HT1080 (cell line): ENCODE data around the gene VPS13D. TPM values are rescaled to one million over a fixed set of nuclear protein-coding genes. Genes with fewer than 3 reads are reported as not detected.

ENCODE experiments used
- DNase-seq: peaks from one replicate; pipeline ENCODE4 v3.0.0-alpha.2; 2015; ENCODE audit warnings: low read depth
- total RNA-seq: library from RNA; depleted of rRNA; stranded (reverse); fragments of >200 nt; shearing (Covaris generic); gene quantifications from 2 replicates; pipeline ENCODE4 v1.2.3, GENCODE V29; 2014

The VPS13D gene
- total RNA-seq, 1 experiment from 2014 or later = 12.7 TPM

DNA sequence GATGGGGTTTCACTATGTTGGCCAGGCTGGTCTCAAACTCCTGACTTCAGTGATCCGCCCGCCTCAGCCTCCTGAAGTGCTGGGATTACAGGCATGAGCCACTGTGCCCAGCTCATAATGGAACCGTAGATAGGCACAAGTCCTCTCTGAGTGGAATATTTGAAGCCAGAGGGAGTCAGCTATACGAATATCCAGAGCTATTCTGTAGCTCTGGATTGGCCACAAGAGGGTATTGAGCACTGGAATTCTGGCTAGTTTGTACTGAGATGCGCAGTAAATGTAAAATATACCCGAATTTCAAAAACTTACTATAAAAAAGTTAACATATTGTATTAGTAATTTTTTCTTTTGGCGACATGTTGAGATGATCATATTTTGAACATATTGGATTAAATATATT is 851 bp upstream of the VPS13D start:
- no peak for DNase-seq

DNA sequence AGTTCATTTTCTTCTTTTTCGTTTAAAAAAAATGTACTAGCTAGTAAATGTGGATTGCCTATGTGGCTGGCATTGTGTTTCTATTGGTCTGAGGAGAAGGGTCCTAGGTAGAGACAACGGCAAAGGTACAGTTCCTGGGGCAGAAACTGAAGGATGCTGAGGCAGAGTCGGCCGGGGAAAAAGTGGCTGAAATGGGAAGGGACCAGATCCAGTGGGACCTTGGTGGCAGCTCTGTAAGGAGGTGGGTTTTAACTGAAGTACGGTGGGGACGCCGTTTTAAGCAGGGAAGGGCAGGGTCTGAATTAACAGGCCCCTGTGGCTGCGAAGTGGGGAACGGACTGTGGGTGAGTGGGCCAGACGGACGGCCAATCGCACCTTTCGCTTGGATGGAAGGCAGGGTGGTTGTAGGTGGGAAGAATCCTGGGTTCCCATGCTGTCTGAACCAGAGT is 420 bp upstream of the VPS13D start:
- no peak for DNase-seq

DNA sequence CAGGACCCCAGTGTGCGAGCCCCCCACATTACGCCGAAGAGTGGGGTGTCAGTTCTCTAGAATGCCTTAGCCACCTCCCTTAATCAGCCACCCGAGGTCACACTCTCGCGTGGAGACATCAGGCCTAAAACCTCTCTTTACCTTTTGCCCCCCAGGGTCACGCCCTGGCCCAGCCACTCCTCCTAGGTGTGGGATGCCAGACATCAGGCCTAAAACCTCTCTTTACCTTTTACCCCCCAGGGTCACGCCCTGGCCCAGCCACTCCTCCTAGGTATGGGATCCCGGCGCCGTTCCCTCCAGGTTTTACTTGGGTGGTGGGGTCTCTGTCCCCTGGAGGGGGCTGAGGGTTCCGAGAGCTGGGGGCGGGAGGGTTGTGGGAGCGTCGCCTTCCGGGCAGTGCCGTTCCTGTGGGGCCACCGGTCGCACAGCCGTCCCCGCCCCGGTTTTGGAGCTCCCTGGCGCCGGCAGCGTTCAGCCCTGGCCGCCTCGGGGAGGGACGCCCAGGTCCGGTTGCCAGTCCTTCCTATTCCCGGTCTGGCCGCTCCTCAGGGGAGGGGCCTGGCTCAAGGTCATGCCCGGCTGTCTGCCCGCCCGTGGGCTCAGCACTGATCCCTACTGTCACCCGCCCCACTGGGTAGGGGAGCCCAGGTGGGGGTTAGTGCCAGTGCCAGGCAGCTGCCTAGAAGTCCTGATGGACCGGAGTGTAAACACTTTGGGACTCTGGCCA is 882 bp downstream of the VPS13D start:
- DNase-seq = no peak

DNA sequence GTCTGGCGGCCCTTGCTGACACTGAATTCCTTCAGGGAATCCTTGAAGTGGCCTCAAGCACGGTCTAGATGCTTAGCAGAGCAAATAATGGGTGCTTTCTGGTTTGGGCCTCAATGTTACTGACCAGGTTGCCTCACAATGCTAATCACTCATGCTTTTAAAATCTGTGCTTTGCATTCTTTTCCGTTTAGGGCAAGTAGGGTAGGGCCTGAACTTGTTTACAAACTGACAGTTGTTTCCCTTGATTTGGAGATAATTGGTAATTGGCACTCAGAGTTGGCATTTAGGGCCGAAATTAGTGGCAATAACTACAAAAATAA is 1.4 kb downstream of the VPS13D start:
- no peak for DNase-seq

DNA sequence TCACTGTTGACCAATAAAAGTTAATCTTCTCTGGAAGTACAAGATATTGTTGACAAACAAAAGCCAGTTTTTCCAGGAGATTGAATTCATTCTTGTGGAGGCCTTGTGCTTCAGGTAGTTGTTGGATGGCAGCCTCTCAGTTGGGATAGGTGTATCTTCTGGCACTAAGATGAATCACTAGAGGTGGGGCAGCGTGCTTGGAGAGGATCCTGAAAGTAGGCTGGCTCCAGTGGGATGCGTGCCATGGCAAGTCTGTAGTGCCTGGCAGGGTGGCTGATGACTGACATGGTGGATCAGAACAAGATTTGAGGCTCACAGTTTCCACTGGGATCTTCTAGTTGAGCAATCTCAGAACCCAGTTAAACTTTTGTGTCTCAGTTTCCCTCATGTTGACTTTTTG is 2.4 kb downstream of the VPS13D start:
- no peak for DNase-seq

DNA sequence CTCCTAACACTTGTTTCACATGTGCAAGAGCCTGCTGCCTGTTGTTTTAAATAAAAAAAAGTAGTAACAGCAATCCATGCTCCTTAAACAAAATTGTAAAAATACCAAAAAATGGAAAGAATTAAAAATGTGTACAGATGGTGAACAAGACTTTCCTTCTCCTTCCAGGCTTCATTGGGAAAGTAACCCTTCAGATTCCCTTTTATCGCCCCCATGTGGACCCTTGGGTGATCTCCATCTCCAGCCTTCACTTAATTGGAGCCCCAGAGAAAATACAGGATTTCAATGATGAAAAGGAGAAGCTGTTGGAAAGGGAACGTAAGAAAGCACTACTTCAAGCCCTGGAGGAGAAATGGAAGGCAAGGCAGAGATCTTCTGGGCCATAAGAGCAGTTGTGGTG is 14.2 kb downstream of the VPS13D start:
- no peak for DNase-seq

DNA sequence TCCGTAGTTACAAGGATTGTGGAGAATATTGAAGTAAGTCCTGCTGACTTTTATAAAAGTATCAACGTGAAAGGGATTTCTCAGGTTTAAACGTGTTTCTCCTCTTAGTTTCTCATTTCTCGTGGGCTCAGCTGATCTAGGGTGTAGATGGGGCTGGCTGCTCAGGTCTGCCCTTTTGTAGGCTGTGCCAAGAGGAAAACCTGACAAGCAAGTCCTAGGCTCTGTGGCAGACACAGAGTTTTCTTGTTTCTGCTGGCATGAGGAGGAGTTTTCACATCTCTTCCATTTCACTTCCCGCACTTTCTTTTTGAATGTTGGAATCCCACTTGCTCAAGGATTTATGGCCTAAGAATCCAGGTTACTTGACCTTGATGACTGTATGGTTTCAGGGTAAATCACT is 14.8 kb downstream of the VPS13D start:
- no peak for DNase-seq

DNA sequence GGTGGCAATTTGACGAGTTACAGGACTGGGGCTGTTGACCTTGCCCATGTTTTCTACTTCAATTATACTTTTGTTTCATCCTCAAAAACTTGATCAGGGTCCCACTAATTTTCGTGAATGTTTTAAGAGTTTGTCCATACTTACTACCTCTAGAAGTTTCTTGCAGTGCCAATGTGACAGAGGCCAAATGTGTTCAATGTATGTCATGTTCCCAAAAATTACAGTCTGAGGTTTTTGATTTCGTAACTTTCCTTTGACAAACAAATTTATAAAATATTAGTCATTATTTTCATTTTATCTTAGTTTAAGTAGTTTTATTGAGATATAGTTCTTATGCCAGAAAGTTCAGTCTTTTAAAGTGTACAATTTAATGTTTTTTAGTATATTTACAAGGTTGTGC is 15.3 kb downstream of the VPS13D start:
- DNase-seq = no peak

DNA sequence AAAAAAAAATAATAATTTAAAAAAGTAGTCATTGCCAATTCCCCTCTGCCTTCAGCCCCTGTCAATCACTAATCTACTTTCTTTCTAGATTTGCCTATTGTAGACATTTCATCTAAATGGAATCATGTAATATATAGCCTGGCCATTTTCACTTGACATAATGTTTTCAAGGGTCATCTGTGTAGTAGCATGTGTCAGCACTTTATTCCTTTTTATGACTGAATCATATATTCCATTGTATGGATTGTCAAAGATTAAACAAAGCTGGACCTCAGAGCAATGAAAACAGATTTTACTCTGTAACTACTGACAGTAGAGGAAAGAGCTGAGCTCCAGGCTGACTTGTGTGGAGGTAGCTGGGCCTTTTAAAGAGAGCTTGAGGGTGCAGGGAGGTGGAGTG is 15.9 kb downstream of the VPS13D start:
- DNase-seq = no peak

DNA sequence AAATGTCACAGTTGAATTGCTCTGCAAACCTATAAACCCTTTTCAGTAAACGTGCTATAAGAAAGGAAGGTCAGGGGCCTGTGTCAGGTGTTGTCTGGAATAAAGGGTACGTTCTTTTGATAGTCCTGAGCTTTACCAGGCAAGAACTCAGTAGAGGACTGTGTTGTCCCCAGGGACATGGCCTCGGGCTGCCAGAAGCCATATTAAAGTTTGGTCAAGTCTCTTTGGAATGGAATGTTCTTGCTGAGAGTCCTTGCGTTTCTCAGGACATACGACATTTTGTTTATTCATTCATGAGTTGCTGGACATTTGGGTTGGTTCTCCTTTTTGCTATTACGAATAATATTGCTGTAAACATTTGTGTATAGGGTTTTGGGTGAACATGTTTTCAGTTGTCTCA is 16.8 kb downstream of the VPS13D start:
- no peak for DNase-seq

DNA sequence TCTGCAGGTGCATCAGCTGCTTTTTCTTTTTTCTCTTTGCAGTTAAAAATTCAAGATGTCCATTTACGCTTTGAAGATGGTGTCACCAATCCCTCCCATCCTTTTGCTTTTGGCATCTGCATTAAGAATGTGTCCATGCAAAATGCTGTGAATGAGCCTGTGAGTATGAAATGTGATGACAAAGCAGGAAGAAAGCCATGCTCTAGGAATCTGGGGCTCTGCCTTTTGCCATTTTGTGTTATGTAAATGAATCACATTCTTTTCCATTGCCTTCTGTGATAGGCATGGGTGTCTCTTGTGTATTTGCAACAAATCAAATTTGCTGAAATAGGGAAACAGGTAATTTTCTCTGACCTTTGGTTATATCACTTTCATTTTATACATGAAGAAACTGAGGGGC is 19.4 kb downstream of the VPS13D start:
- DNase-seq = no peak

DNA sequence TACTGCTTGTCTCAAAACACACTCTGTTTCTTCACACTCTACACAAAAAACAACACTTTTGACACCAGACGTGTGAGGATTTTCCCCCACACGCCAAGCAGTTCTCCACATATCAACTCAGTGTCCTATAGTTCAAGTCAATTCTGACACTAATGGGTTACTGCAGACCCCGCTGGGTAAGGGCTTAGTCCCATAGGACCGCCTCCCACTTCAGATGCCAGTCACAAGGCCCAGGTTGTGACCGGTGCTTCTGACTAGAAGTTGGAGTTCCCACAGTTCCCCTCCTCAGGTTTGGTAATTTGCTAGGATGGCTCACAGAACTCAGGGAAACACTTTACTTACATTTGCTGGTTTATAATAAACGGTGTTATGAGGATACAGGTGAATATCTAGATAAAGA is 19.9 kb downstream of the VPS13D start:
- DNase-seq = no peak

DNA sequence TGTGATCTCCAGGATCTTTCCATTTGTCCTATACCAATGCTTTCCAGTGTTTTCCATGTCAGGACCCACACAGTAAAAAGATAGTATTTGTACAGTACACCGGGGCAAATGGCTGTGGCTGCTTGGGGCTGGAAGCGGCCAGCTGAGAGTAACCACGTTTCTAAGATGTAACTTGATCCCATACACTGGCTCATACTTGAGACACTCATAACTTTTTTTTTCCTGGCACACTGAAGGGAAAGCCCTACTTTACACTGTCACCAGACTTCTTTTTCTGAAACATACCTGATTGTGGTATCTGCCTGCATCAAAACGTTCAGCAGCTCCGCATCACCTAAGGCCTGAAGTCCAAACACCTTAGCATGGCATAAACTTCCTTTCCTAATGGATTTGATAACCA is 21.6 kb downstream of the VPS13D start:
- DNase-seq = no peak

DNA sequence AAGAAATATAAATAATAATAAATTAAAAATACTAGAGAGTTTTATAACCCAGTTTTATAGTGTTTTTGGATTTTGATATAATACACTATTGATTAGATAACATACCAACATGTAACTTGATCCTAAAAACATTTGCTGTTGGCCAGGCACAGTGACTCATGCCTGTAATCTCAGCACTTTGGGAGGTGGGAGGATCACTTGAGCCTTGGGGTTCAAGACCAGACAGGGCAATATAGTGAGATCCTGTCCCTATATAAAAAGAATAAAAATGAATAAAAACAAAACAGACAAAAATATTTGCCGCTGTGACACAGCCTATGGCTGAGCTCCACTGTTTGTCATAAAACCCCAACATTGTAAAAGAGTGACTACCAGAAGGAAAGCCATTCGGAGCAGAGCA is 26.1 kb downstream of the VPS13D start:
- DNase-seq = no peak

DNA sequence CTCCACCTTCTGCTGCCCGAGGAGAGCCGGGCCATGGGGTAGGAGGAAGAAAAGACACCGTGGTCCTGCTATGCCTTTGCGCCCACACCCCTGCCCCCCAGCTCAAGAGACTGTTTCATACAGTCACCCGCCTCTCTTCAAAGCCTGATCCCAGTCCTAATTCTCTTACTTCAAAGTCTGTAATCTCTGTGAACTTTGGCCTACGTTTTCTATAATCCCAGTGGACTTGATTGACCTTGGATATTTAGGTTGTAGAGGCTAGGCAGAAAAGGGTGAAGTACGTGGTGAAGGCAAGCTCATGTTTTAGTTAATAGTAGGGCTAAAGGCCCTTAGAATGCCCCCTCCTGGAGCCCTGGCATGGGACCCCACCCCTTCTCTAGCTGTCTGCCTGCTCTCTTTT is 28.4 kb downstream of the VPS13D start:
- no peak for DNase-seq

DNA sequence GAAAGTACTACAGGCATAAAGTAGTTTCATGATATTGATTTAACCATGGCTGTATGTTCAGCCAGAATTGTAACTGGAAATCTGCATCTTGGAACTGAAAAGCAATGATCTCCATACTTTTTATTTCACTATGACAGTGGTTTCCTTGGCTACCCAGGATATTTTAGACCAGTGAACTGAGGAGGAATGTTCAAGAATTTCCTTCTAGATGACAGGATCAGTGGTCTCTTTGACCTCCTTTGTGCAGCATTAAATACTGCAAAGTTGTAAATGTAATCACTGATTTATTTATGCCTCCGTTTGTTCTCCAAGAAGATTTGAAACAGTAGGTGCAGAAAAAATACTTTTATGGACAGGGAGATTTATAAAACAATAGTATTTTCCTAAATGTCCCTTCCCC is 39.5 kb downstream of the VPS13D start:
- no peak for DNase-seq

DNA sequence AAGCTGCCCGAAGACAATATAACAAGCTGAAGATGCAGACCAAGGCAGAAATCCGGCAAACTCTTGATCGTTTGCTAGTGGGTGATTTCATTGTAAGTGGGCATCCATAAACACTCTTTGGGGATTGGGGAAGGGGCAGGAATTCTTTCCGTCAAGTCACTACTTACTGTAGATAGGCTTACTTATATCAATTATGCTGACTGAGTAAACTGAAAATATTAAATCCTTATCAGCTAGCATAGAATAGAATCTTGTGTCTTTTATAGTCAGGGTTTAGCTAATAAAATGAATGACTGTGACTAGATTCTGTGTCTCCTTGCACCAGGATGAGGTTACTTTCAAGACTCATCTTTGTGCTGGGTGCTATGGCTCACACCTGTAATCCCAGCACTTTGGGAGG is 41.2 kb downstream of the VPS13D start:
- no peak for DNase-seq

DNA sequence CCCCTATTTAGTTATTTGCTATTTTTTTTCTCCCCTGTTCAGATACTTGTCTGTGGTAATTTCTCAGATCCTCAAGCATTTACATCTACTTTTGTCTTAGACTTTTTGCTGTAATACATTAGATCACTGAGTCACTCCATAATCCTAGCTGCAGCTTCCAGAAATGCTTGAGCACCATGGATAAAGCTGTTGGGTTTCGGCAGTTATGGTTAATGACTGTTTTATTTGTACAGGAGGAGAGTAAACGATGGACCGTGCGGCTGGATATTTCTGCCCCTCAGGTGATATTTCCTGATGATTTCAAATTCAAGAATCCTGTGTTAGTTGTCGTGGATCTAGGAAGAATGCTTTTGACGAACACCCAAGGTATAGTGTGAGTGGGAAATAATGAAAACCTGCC is 42.9 kb downstream of the VPS13D start:
- DNase-seq = no peak

DNA sequence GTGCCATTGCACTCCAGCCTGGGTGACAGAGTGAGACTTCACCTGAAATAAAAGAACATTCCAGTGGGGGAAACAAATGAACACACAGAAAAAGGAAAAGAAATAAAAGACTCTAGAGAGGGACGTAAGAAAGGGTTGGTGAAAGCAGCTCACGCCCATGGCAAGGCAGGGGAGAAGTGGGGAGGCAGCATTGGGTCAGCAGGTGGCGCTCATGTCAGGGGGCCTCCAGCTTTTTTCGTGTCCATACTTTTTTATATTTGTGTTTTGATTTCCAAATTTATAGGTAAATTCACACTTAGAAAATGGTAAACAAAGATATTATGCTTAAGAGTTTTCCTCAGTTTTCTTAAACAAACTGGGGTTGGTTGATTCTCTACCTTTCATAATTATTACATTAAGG is 45.5 kb downstream of the VPS13D start:
- DNase-seq = peak; percentile 39

DNA sequence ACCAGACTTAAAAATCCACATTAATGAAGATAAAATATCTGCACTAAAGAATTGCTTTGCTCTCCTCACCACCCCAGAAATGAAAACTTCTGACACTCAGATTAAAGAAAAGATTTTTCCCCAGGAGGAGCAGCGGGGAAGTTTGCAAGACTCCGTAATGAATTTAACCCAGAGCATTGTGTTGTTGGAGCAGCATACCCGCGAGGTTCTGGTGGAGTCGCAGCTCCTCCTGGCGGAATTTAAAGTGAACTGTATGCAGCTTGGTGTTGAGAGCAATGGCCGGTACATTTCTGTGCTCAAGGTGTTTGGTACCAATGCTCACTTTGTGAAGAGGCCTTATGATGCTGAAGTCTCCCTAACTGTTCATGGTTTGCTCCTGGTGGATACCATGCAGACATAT is 46.4 kb downstream of the VPS13D start:
- peak; percentile 21 for DNase-seq

DNA sequence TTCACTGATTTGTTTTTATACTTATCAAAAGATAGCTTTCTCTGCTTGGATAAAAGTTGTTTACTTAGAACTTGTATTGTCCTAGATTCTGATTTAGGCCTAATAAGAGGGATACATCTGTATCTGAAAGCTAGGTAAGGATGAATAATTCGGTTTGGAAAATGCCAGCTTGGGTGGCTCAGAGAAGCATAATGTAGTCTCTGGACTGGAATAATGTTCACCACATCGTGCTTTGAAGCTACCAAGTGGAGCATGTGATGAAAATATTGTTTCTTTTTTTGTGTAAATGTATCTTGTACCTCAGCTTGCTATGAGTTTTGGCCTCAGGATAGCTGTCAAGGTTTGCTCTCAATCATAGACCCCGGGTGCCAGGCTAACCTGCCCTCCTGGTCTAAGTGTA is 49.2 kb downstream of the VPS13D start:
- no peak for DNase-seq

DNA sequence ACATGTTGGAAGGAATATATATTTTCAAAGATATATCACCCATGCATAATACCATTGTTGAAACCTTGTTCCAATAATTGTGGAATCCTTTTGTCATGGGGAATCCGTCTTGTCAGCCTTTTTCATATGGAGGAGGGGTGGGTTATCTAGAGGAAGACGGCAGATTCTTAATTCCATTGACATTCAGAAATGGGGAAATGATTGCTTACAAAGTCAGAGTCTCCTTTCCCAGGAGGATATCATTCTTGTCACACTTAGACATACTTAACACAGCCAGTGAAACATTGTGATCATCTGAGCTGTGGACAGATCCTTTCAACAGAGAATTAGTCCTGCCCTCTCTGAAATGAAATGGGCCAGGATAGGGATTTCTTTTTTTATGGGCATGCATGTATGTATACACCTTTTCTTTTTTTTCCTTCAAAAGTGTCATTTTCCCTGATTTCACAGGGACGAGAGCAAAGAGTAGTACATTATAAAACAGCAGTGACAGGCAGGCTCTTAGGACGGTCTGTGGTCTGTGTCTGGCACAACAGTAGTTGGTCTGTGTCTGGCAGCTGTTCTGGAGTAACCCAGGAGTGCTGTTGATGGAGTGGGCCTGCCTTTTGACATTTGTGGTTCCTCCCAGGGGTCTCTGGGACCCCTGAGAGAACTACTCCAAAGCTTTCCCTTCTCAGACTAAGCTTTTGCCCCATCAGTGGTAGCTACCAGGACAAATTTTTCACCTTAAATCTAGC is 50.1 kb downstream of the VPS13D start:
- DNase-seq = no peak

DNA sequence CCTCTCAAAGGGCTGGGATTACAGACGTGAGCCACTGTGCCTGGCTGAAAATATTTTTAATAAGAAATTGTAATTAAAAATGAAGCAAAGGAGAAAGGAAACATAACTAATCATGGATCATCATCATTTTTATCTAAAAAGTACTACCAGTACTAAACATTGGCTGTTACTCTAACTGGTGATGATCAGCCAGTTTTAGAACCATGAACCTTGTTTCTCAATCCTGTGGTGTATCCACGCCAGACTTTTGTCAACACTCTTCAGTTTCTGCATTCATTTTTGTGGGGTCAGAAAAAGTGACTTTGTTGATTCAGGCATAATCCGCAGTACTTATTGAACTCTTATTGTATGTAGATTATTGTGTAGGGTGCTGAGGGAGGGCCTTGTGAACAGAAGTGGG is 52.3 kb downstream of the VPS13D start:
- no peak for DNase-seq
